Measurements from ENCODE around the gene JAG1.

DNA sequence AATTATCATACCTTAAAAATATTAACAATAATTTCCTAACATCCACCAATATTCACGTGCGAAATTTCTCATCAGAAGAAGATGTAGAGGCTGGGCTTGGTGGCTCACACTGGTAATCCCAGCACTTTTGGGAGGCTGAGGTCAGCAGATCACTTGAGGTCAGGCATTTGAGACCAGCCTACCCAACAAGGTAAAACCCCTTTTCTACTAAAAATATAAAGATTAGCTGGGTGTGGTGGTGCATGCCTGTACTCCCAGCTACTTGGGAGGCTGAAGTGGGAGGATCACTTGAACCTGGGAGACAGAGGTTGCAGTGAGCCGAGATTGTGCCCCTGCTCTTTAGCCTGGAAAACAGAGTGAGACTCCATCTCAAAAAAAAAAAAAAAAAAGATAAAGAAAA lies 36.1 kb upstream of the JAG1 start:
- TF ChIP-seq, protein P1, sequence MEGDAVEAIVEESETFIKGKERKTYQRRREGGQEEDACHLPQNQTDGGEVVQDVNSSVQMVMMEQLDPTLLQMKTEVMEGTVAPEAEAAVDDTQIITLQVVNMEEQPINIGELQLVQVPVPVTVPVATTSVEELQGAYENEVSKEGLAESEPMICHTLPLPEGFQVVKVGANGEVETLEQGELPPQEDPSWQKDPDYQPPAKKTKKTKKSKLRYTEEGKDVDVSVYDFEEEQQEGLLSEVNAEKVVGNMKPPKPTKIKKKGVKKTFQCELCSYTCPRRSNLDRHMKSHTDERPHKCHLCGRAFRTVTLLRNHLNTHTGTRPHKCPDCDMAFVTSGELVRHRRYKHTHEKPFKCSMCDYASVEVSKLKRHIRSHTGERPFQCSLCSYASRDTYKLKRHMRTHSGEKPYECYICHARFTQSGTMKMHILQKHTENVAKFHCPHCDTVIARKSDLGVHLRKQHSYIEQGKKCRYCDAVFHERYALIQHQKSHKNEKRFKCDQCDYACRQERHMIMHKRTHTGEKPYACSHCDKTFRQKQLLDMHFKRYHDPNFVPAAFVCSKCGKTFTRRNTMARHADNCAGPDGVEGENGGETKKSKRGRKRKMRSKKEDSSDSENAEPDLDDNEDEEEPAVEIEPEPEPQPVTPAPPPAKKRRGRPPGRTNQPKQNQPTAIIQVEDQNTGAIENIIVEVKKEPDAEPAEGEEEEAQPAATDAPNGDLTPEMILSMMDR (tag by site-specific recombination; IDR thresholded peaks at IDR 0.05) = no peak
- TF ChIP-seq, protein P2, sequence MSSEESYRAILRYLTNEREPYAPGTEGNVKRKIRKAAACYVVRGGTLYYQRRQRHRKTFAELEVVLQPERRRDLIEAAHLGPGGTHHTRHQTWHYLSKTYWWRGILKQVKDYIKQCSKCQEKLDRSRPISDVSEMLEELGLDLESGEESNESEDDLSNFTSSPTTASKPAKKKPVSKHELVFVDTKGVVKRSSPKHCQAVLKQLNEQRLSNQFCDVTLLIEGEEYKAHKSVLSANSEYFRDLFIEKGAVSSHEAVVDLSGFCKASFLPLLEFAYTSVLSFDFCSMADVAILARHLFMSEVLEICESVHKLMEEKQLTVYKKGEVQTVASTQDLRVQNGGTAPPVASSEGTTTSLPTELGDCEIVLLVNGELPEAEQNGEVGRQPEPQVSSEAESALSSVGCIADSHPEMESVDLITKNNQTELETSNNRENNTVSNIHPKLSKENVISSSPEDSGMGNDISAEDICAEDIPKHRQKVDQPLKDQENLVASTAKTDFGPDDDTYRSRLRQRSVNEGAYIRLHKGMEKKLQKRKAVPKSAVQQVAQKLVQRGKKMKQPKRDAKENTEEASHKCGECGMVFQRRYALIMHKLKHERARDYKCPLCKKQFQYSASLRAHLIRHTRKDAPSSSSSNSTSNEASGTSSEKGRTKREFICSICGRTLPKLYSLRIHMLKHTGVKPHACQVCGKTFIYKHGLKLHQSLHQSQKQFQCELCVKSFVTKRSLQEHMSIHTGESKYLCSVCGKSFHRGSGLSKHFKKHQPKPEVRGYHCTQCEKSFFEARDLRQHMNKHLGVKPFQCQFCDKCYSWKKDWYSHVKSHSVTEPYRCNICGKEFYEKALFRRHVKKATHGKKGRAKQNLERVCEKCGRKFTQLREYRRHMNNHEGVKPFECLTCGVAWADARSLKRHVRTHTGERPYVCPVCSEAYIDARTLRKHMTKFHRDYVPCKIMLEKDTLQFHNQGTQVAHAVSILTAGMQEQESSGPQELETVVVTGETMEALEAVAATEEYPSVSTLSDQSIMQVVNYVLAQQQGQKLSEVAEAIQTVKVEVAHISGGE (tag by site-specific recombination; conservative IDR thresholded peaks at IDR 0.05; ENCODE audit: low read depth) = no peak
- TF ChIP-seq, protein P3, sequence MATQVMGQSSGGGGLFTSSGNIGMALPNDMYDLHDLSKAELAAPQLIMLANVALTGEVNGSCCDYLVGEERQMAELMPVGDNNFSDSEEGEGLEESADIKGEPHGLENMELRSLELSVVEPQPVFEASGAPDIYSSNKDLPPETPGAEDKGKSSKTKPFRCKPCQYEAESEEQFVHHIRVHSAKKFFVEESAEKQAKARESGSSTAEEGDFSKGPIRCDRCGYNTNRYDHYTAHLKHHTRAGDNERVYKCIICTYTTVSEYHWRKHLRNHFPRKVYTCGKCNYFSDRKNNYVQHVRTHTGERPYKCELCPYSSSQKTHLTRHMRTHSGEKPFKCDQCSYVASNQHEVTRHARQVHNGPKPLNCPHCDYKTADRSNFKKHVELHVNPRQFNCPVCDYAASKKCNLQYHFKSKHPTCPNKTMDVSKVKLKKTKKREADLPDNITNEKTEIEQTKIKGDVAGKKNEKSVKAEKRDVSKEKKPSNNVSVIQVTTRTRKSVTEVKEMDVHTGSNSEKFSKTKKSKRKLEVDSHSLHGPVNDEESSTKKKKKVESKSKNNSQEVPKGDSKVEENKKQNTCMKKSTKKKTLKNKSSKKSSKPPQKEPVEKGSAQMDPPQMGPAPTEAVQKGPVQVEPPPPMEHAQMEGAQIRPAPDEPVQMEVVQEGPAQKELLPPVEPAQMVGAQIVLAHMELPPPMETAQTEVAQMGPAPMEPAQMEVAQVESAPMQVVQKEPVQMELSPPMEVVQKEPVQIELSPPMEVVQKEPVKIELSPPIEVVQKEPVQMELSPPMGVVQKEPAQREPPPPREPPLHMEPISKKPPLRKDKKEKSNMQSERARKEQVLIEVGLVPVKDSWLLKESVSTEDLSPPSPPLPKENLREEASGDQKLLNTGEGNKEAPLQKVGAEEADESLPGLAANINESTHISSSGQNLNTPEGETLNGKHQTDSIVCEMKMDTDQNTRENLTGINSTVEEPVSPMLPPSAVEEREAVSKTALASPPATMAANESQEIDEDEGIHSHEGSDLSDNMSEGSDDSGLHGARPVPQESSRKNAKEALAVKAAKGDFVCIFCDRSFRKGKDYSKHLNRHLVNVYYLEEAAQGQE (tag by site-specific recombination; IDR thresholded peaks at IDR 0.05) = no peak
- TF ChIP-seq ZNF140 (tag by site-specific recombination; IDR thresholded peaks at IDR 0.05) = no peak
- TF ChIP-seq ZBTB1 (tag by site-specific recombination; IDR thresholded peaks at IDR 0.05) = no peak
- TF ChIP-seq, protein P4, sequence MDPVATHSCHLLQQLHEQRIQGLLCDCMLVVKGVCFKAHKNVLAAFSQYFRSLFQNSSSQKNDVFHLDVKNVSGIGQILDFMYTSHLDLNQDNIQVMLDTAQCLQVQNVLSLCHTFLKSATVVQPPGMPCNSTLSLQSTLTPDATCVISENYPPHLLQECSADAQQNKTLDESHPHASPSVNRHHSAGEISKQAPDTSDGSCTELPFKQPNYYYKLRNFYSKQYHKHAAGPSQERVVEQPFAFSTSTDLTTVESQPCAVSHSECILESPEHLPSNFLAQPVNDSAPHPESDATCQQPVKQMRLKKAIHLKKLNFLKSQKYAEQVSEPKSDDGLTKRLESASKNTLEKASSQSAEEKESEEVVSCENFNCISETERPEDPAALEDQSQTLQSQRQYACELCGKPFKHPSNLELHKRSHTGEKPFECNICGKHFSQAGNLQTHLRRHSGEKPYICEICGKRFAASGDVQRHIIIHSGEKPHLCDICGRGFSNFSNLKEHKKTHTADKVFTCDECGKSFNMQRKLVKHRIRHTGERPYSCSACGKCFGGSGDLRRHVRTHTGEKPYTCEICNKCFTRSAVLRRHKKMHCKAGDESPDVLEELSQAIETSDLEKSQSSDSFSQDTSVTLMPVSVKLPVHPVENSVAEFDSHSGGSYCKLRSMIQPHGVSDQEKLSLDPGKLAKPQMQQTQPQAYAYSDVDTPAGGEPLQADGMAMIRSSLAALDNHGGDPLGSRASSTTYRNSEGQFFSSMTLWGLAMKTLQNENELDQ (tag by site-specific recombination; IDR thresholded peaks at IDR 0.05; ENCODE audit: low read depth) = no peak
- TF ChIP-seq ZNF121 (tag by site-specific recombination; IDR thresholded peaks at IDR 0.05) = no peak
- no peak for TF ChIP-seq ZNF560 (tag by site-specific recombination; IDR thresholded peaks at IDR 0.05; ENCODE audit: borderline replicate concordance)
- TF ChIP-seq ZNF138 (tag by site-specific recombination; IDR thresholded peaks at IDR 0.05; ENCODE audit: borderline replicate concordance) = no peak
- TF ChIP-seq, protein P5, sequence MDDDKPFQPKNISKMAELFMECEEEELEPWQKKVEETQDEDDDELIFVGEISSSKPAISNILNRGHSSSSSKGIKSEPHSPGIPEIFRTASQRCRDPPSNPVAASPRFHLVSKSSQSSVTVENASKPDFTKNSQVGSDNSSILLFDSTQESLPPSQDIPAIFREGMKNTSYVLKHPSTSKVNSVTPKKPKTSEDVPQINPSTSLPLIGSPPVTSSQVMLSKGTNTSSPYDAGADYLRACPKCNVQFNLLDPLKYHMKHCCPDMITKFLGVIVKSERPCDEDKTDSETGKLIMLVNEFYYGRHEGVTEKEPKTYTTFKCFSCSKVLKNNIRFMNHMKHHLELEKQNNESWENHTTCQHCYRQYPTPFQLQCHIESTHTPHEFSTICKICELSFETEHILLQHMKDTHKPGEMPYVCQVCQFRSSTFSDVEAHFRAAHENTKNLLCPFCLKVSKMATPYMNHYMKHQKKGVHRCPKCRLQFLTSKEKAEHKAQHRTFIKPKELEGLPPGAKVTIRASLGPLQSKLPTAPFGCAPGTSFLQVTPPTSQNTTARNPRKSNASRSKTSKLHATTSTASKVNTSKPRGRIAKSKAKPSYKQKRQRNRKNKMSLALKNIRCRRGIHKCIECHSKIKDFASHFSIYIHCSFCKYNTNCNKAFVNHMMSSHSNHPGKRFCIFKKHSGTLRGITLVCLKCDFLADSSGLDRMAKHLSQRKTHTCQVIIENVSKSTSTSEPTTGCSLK (tag by site-specific recombination; IDR thresholded peaks at IDR 0.05) = no peak
- TF ChIP-seq, protein P6, sequence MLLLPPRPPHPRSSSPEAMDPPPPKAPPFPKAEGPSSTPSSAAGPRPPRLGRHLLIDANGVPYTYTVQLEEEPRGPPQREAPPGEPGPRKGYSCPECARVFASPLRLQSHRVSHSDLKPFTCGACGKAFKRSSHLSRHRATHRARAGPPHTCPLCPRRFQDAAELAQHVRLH (tag by site-specific recombination; IDR thresholded peaks at IDR 0.05) = no peak
- no peak for TF ChIP-seq ZNF768 (tag by site-specific recombination; IDR thresholded peaks at IDR 0.05)

Measured in HEK293 (cell line).